ENCODE measurements around the gene KCNJ6.

Gene KCNJ6

DNA sequence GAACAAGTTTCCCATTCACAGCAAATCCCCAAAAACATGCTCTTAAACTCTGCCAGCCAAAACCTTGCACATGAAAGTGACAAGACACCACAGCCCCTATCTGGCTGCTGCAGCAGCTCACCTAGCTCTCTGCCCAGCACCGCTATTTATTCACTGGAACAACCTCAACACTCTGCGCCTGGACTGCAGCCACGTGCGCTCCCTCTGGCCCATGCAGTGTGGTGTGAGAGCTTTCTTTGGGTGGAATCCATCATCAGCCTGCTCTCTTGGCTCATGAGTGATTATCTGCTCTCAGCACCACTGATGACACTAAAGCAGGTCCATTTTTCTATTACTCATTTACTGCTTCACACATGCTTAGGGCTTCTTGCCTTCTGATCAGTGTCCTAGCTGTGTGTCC, 11.4 kb downstream of the KCNJ6 start:
- no peak for DNase-seq

DNA sequence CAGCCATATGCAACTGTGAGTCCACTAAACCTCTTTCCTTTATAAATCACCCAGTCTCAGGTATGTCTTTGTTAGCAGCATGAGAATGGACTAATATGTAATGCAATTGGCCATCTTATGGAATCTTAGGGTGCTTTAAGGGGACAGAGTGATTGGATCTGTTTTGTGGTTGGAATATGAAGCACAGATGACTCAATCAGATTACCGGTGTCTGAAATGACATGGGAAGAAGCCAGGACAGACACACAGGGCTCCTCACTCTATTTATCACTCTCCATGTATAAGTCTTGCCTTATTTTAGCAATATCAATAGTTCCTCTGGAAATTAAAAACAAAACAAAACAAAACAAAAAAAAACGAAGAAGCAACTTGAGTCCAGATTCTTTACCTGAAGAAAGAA, 12.9 kb downstream of the KCNJ6 start:
- no peak for DNase-seq

GRCh38 chr21:37899146-37899545, 17.1 kb downstream of the KCNJ6 start:
- DNase-seq = peak; percentile 13

GRCh38 chr21:37896788-37897187, 19.5 kb downstream of the KCNJ6 start:
- DNase-seq = no peak

DNA sequence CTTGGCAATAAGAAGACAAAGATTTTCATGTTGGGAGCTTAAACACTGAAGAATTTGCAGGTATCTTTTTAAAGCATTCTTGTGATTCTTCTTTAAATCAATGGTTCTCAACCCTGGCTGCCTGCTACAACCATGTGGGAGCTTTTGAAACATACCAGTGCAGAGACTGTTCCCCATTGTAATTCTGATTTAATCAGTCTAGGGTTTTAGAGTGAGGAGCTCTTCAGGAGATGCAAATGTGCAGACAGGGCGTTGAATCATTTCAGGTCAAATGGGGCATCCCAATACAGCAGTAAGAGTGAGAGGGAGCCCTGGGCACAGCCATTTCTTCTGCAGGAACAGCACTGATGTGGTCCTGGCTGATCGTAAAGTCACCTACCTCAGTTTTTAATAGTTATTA, 24.3 kb downstream of the KCNJ6 start:
- DNase-seq = no peak

GRCh38 chr21:37888659-37889058, 27.6 kb downstream of the KCNJ6 start:
- no peak for DNase-seq

DNA sequence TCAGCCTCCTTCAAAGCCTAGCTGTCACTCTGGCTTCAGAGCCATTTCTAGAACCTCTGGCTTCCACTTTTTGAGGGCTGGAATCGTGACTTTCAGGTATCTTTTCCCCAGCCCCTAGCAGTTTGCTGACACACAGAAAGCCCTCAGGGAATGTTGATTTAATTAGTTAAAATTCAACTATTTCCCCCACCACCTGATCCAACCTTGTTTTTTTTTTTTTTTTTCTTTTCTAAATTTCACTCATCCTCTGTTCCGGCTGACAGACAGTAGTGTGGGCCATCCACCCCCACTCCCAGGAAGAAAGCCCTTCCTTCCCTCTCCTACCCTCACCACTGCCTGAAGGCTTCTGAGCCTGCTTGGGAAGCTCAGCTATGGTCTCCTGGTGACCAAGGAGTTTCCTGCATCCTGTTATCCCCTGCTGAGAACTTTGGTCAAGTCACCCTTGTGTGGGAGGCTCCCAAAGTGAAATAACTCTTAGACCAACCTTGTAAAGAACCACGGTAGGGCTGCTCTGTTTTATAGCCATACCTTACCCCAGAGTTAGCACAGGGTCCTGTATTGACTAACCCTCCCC, 29.4 kb downstream of the KCNJ6 start:
- DNase-seq = no peak

- DNase-seq = no peak
These were observed 30.1 kb downstream of the KCNJ6 start for GRCh38 chr21:37886120-37886519.

DNA sequence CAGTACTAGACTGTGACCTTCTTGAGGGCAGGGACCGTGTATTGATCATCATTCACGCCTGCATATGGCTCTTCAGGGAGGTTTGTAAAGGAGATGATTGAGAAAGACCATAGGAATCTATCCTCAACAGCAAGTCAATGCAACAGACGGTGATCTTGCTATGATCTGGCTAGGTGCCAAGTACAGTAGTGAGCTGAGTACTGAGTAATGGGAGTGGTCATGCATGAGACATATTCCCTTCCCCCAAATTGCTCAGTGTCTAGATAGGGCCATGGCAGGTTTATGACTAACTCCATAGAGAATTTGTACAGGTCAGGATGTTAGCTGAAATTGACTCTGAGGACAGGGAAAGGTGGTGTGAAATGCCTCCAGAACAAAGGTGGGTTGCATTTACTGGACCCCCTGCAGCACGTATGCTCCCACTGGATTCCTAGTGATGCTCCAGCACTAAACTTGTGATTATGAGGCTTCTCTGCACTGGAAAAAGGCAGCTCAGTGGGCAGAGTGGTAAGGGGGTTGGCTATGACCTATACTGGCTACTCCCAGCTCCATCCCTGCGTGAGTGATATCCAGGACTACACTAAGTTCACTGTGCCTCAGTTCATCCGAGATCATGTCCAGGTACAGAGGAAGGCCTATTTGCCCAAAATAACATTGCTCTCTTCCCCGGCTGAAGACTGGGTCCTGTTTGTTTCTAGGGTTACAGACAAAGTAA, 37.2 kb downstream of the KCNJ6 start:
- DNase-seq = peak; percentile 22

DNA sequence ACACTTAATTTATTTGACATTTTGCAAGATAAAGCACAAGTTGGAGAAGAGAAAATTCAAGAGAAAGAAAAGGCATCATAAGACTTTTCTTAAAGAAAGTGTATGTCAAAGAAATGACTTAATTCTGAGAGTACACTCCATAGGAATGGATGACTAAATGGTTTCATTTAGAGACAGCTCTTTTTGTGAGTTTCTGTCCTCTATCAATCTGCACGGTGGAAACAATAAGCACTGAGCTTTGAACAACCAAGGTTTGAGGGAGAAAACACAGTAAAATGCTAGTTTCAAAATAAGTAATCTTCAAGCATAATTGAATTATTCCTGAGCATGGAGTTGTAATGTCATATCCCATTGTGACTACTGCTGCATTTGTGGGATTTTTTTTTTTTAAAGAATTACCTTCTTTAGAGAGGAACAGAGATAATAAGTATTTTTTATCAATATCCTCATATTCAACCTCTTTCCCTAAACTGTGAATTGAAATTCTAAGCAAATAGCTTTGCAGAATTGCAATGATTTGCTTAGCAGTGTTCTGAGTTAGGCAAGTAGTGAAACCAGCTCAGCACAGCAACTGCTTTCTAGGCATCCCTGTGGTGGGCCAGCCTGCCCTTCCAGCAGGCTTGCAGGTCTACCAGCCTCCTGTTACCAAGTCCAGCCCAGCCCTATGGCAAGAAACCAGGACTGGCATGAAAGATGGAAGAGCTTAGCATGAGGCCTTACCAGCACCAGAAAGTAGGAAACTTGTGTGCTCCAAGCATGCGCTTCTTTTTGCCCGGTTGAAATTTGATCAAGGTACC, 38.2 kb downstream of the KCNJ6 start:
- DNase-seq = no peak

DNA sequence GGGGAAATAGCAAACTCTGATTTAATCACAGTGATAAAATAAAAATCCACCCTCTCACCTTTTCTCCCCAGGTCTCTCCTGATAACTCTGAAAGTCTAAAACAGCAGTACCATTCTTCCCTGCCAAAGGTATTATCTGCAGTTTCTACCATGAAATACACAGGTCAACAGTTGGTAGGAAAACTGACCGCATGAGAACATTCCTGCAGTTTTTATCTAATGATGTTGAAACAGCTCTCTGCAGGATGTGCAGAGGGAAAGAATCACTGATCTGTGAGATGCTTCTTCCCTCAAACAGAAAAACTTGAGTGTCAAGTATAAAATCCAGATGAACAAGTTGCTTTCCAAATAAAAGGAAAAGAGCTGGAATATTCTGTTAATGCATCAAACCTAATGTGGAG, 39.1 kb downstream of the KCNJ6 start:
- DNase-seq = no peak

DNA sequence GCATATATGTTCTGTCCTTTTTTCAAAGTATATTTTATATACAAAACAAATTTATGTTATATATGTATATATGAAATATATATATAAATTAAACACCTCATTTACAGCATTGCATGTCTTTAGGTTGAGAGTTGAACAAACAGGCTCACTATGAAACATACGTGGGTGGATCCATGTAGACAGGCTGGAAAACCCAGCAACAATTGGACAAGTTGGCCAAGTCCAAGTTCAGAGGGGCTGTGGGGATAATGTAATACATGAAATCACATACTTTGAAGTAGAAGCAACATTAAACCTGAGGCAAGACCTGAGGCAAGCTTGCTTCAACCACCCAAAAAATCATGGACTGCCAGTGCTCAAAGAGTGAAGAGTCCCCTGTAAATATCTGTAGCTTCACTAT, 39.7 kb downstream of the KCNJ6 start:
- DNase-seq = no peak

GRCh38 chr21:37874904-37875780, 41.1 kb downstream of the KCNJ6 start:
- no peak for DNase-seq

DNA sequence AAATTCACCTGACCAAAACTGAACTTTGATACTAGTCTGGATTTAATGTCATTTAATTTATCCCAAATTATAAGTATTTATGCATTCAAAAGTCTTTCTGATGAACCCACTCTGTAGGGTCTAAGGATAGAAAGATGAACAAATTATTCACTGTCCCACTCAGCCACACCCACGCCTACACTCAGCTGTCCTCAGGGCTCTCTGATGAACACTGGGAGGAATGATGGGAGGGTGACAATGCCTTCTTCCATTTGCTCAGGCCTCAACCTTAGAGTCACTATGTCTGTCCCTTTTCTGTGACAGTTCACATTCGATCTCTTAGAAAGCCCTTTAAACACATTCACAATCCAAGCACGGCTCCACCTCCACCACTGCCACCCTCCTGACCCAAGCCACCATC, 41.8 kb downstream of the KCNJ6 start:
- DNase-seq = no peak

DNA sequence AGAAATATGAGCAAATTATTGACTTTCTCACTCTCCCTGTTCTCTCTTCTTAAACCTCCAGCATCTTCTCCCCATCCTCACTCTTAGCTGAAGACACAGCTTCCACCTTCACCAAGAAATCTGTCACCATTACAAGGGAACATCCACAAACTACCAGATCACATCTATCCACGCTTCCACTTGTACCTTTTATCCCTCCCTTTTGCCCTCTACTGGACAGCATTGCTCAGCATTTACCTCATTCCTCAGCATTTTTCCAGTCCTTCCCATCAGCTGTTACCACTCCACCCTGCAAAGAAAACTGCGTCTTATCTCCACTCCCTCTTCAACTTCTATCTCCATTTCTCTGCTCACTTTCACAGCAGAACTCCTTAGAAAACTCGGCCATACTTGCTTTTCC, 42.6 kb downstream of the KCNJ6 start:
- no peak for DNase-seq

- no peak for DNase-seq
These were observed 45.0 kb downstream of the KCNJ6 start for GRCh38 chr21:37871121-37871862.

DNA sequence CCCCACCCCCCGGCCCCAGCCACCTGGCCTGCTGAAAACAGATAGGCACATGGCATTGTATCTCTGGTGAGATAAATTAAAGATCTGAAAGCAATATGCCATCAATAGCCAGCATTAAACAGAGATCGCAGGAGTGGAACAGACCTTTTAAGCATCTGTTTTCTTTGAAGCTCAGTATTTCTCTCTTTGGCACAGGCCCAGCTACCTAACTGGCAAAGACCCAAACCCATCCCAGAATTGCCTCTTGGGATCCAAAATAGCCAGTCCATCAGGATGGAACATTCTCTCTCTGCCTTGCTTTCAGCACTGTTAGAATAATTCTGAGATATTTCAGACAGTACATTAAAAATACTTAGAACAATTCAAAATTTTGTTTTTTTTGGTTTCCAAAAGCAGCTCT, 46.0 kb downstream of the KCNJ6 start:
- DNase-seq = no peak

DNA sequence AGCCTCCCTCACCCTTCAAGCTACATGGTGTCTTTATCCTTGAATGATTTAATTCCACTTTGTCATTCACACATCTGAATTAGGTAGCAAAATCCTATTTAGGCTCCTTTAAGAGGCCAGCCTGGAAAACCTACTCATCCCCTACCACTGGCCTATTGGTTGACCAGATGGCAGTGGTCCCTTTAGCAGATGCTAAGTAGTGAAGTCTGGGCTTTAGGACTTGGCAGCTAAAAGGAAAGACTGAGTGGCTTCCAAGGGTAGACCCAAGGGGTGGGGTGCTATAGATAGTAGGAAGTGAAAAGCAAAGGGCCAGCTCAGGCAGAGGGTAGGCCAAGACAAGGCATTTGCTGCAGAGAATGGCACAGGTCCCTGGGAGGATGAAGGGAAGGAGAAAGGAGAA, 46.6 kb downstream of the KCNJ6 start:
- no peak for DNase-seq

DNA sequence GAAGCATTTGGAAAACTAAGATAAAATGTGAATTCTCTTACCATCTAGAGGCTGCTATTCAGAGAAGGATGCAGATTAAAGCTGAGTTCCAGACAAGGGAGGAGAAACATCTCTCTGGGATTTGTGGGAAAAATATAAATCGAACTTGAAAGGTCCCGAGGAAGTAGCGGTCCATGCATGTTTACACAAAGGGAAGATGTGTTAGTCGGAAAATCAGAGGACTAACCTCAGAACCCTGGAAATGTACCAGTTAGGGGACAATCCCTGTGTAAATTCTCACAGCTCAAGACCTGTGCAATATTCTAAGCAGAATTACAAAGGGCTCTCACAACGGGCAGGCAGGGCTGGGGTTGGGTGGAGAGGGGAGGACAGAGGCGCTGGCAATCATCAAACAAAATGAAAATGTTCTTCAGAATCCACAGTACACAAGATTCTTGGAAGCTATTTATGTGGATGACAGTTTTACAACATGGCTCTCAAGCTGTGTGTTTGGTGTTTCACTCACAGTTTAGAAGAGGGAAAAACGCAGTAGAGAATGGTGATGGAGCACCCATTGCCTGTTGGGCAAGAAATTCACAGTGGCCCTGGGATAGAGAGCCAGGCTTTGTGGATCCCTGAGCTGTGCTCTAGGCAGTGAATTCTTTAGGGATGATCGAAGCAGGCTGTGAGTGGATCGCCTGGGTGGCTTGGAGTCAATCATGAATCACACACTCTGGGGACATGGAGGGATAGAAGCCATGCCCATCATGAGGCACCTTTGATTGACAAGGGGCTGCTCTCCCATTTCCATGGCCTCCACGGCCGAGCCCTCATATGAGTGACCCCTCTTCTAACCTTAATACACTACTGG, 47.6 kb downstream of the KCNJ6 start:
- no peak for DNase-seq

DNA sequence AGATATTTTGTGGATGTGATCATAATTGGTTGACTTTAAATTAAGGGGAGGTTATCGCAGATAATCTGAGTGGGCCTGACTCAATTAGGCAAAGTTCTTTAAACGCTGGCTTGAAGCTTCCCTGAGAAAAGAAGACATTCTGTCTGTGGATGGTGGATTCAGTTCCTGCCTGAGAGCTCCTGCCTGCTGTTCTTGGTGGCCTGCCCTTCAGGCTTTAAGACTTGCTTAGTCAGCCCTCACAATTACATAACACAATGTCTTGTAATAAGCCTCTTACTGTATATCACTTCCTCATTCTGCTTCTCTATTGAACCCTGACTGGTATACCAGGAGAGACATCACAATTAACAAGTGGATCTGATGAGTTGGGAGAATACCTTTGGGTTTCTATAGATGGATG, 50.2 kb downstream of the KCNJ6 start:
- DNase-seq = no peak

GRCh38 chr21:37865156-37865555, 51.1 kb downstream of the KCNJ6 start:
- DNase-seq = no peak

GRCh38 chr21:37863842-37864241, 52.4 kb downstream of the KCNJ6 start:
- no peak for DNase-seq
